Measurements from ENCODE around the gene PTCH2. TPM values are rescaled to one million over a fixed set of nuclear protein-coding genes. Genes with fewer than 3 reads are reported as not detected.
"Not testable (repeated sequence)": the region's sequence is repeated elsewhere in the genome, so short reads cannot be mapped to it uniquely, and the experiment has no call there.

The PTCH2 gene
- total RNA-seq, 1 donor from 2014 or later, result 1.9 TPM

- no peak for DNase-seq (ENCODE audit: low spot score)
These were observed 23.9 kb downstream of the PTCH2 start for GRCh38 chr1:44819196-44819607.

GRCh38 chr1:44817771-44818495 is 25.1 kb downstream of the PTCH2 start:
- DNase-seq (ENCODE audit: low spot score), result no peak

- DNase-seq (ENCODE audit: low spot score), result no peak
These were observed 25.7 kb downstream of the PTCH2 start for GRCh38 chr1:44817307-44817706.

GRCh38 chr1:44815926-44816325 is 27.1 kb downstream of the PTCH2 start:
- not testable (repeated sequence) for DNase-seq (ENCODE audit: low spot score)

GRCh38 chr1:44812822-44813543 is 30.1 kb downstream of the PTCH2 start:
- DNase-seq (ENCODE audit: low spot score), result no peak

GRCh38 chr1:44811234-44811633 is 31.8 kb downstream of the PTCH2 start:
- no peak for DNase-seq (ENCODE audit: low spot score)

- DNase-seq (ENCODE audit: low spot score), result not testable (repeated sequence)
These were observed 32.3 kb downstream of the PTCH2 start for GRCh38 chr1:44810762-44811105.

GRCh38 chr1:44810101-44810761 is 32.8 kb downstream of the PTCH2 start:
- DNase-seq (ENCODE audit: low spot score), result peak; percentile 83

- DNase-seq (ENCODE audit: low spot score), result peak; percentile 76
These were observed 33.8 kb downstream of the PTCH2 start for GRCh38 chr1:44808938-44809917.

- DNase-seq (ENCODE audit: low spot score), result peak; percentile 78
These were observed 34.8 kb downstream of the PTCH2 start, which contains the start of gene BTBD19 for GRCh38 chr1:44808063-44808937. BTBD19 (plus strand) TSS chr1:44808523; CDS start chr1:44808821, 298 bp downstream.

GRCh38 chr1:44807364-44808062 is 35.5 kb downstream of the PTCH2 start:
- DNase-seq (ENCODE audit: low spot score), result peak; percentile 96

GRCh38 chr1:44806704-44807363 is 36.2 kb downstream of the PTCH2 start, which contains the start of gene DYNLT4:
DYNLT4 (minus strand) TSS chr1:44807351; CDS start chr1:44806668, 683 bp downstream.
- no peak for DNase-seq (ENCODE audit: low spot score)

- DNase-seq (ENCODE audit: low spot score), result no peak
These were observed 36.9 kb downstream of the PTCH2 start for GRCh38 chr1:44806025-44806703.

GRCh38 chr1:44805311-44806024 is 37.6 kb downstream of the PTCH2 start:
- no peak for DNase-seq (ENCODE audit: low spot score)

GRCh38 chr1:44803312-44804095 is 39.5 kb downstream of the PTCH2 start:
- no peak for DNase-seq (ENCODE audit: low spot score)

GRCh38 chr1:44803062-44803311 is 40.1 kb downstream of the PTCH2 start:
- no peak for DNase-seq (ENCODE audit: low spot score)

- no peak for DNase-seq (ENCODE audit: low spot score)
These were observed 40.6 kb downstream of the PTCH2 start for GRCh38 chr1:44802306-44803061.

All from mucosa of gallbladder (tissue), 1 donor.